OCI-LY7 (cell line): ENCODE results near the gene KRT40. TPM values are rescaled to one million over a fixed set of nuclear protein-coding genes. Genes with fewer than 3 reads are reported as not detected.

Experiments used
- BruUV-seq: library from RNA; stranded (reverse); fragments of 400-500 nt; replicated peaks from 2 replicates; lab custom pipeline; 2021; lab: Mats Ljungman, UMichigan
- CTCF ChIA-PET: fragments of 300-600 bp; sonication (Branson Sonifier 250); formaldehyde crosslinking; loops from one replicate; lab custom pipeline; 2022; ENCODE audit warnings: antibody characterized with exemption; ENCODE audit not compliant: unreplicated experiment; lab: Charles Lee
- POLR2A ChIA-PET: fragments of 300-600 bp; sonication (Branson Sonifier 250); formaldehyde crosslinking; loops from one replicate; lab custom pipeline; 2022; ENCODE audit warnings: antibody characterized with exemption; lab: Charles Lee
- DNase-seq: peaks from one replicate; pipeline ENCODE4 v3.0.0-alpha.2; 2015; ENCODE audit warnings: low spot score
- H2AFZ ChIP-seq: fragments of 200-600 bp; sonication (generic), shearing (Covaris generic); 2 replicates; pipeline ENCODE4 v1.6.1; 2014; ENCODE audit warnings: mild to moderate bottlenecking, antibody characterized with exemption, low read length, moderate library complexity
- H3K27ac ChIP-seq: fragments of 200-600 bp; sonication (generic); 2 replicates; pipeline ENCODE4 v1.5.1; 2014; ENCODE audit warnings: mixed run types, low read depth, mild to moderate bottlenecking, moderate library complexity, low read length, inconsistent platforms; ENCODE audit not compliant: poor library complexity, severe bottlenecking
- H3K36me3 ChIP-seq: fragments of 200-600 bp; sonication (generic); 2 replicates; pipeline ENCODE4 v1.6.1; 2014; ENCODE audit warnings: mild to moderate bottlenecking, antibody characterized with exemption, low read length, moderate library complexity, mixed read lengths; ENCODE audit not compliant: insufficient read depth
- H3K4me1 ChIP-seq: fragments of 200-600 bp; sonication (generic); 2 replicates; pipeline ENCODE4 v1.5.1; 2014; ENCODE audit warnings: mild to moderate bottlenecking, low read length; ENCODE audit not compliant: insufficient read depth, poor library complexity, severe bottlenecking
- H3K4me2 ChIP-seq: fragments of 200-600 bp; sonication (generic); 2 replicates; pipeline ENCODE4 v1.6.1; 2014; ENCODE audit warnings: mild to moderate bottlenecking, low read length
- H3K4me3 ChIP-seq: fragments of 200-600 bp; sonication (generic); 2 replicates; pipeline ENCODE4 v1.5.1; 2014; ENCODE audit warnings: mild to moderate bottlenecking, low read depth, low read length; ENCODE audit not compliant: poor library complexity, severe bottlenecking
- H3K79me2 ChIP-seq: fragments of 200-600 bp; sonication (generic); 2 replicates; pipeline ENCODE4 v1.6.1; 2016; ENCODE audit warnings: low read depth, mild to moderate bottlenecking, low read length, moderate library complexity, mixed read lengths; ENCODE audit not compliant: insufficient read depth
- H3K9me2 ChIP-seq: fragments of 200-600 bp; sonication (generic); 2 replicates; pipeline ENCODE4 v1.6.1; 2016; ENCODE audit warnings: mild to moderate bottlenecking, low read length, mixed read lengths; ENCODE audit not compliant: insufficient read depth
- H3K9me3 ChIP-seq: fragments of 200-600 bp; sonication (generic); 2 replicates; pipeline ENCODE4 v1.6.1; 2014; ENCODE audit warnings: mild to moderate bottlenecking, mixed run types, low read length, mixed read lengths
- H4K20me1 ChIP-seq: fragments of 200-600 bp; sonication (generic); 2 replicates; pipeline ENCODE4 v1.6.1; 2014; ENCODE audit warnings: mild to moderate bottlenecking, antibody characterized with exemption, low read length, moderate library complexity, mixed read lengths; ENCODE audit not compliant: insufficient read depth
- EZH2phosphoT487 ChIP-seq: fragments of 200-600 bp; sonication (generic); IDR thresholded peaks from 2 replicates; pipeline ENCODE4 v1.6.1; 2018; ENCODE audit warnings: low read depth, borderline replicate concordance, mild to moderate bottlenecking, mixed run types, antibody characterized with exemption, low read length, moderate library complexity, mixed read lengths
- intact Hi-C: fragments of 100-400 bp; cut with micrococcal nuclease; formaldehyde crosslinking; loops from one replicate; pipeline ENCODE4 v1.10.0; 2022; ENCODE audit not compliant: unreplicated experiment
- total RNA-seq, 2 experiments: library from RNA; depleted of rRNA in 1 of 2; stranded (reverse); fragments of >200 nt in 1 of 2; shearing (Covaris generic) in 1 of 2; gene quantifications; 2 replicates each; pipeline ENCODE4 v1.2.3, GENCODE V29; 2014 to 2022
- TF ChIP-seq, protein P1 (sequence below): fragments of 200-600 bp; sonication (generic); conservative IDR thresholded peaks from 2 replicates; pipeline ENCODE4 v1.5.1; 2014; ENCODE audit warnings: mild to moderate bottlenecking, antibody characterized with exemption, low read length, moderate library complexity, mixed read lengths

KRT40 gene
- total RNA-seq, 2 experiments from 2014 or later: not detected

DNA sequence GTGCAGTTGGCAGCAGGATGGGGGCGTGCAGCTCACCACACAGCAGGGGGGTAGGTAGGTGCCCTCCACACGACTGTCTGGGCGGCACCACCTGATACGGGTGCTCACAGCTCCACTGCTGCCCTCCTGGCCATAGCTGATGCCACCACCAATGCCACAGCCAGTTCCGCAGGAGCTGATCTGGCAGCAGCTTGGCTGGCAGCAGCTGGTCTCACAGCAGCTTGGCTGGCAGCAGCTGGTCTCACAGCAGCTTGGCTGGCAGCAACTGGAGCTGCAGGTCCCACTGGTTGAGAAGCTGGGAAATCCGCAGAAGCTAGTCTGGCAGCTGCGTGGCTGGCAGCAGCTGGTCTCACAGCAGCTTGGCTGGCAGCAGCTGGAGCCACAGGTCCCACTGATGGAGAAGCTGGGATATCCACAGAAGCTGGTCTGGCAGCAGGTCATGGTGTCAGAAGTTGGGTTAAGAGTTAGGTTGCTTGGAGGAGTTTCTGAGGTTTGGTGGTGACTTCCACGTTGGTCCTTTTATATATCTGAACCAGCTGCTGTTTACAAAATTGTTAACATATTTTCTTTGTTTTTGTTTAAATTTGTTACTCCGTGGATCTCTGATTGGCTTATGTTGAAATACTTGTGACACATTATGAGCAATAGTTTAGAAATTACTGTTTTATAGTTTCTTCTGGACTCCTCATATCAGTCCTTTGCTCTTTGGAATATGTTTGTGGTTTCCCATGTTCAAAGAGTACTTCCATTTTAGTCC lies 42.8 kb upstream of the KRT40 start, which contains the start of gene KRTAP1-5:
Gene KRTAP1-5, minus strand, starts transcription at position 494 of the 757 bp plus-strand sequence. Its CDS starts 53 bp downstream, at position 441.
- Histone ChIP-seq H3K9me2 (no peaks in the 10 kb centered on the region), H2AFZ (no peak within 1 kb of the TSS), H3K4me3 (no peak within 1 kb of the TSS), H3K27ac (no peak within 1 kb of the TSS), H3K4me1 (no peaks in the 10 kb centered on the region), H3K79me2 (no peaks in the 10 kb centered on the region), H4K20me1 (no peaks in the 10 kb centered on the region), H3K4me2 (no peak within 1 kb of the TSS), H3K9me3 (no peaks in the 10 kb centered on the region), H3K36me3 (no peaks in the 10 kb centered on the region)
- BruUV-seq: no TSS peak
- ChIA-PET POLR2A (no interaction called here), CTCF (no interaction called here)
- intact Hi-C loops: no loop called here
- DNase-seq: no peak
- TF ChIP-seq EZH2phosphoT487: no peak
- TF ChIP-seq, protein P1, sequence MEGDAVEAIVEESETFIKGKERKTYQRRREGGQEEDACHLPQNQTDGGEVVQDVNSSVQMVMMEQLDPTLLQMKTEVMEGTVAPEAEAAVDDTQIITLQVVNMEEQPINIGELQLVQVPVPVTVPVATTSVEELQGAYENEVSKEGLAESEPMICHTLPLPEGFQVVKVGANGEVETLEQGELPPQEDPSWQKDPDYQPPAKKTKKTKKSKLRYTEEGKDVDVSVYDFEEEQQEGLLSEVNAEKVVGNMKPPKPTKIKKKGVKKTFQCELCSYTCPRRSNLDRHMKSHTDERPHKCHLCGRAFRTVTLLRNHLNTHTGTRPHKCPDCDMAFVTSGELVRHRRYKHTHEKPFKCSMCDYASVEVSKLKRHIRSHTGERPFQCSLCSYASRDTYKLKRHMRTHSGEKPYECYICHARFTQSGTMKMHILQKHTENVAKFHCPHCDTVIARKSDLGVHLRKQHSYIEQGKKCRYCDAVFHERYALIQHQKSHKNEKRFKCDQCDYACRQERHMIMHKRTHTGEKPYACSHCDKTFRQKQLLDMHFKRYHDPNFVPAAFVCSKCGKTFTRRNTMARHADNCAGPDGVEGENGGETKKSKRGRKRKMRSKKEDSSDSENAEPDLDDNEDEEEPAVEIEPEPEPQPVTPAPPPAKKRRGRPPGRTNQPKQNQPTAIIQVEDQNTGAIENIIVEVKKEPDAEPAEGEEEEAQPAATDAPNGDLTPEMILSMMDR: no peak

DNA sequence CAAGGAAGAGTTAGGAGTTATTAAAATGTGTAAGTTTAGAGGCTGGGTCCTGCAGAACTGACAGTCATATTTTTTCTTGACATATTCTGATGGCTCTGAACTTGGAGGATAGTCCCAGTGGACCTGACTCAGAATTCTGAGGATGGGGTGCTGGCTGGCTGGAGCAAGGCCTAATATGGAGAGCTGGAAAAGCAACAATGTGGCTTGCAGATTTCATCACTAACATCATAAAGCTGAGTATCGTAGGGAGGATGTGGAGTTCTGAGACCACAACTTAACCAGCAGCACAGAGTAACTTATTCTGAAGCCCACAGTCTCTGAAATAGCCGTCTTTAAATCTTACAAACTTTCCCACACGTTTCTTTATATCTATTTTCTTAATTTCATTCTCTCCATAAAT lies 40.6 kb upstream of the KRT40 start:
- no peak overlapping the region for H3K4me2 ChIP-seq
- no peaks in the 10 kb centered on the region for H3K9me2 ChIP-seq
- no peak overlapping the region for H3K4me3 ChIP-seq
- no TSS peak for BruUV-seq
- DNase-seq: no peak
- no peak overlapping the region for H2AFZ ChIP-seq
- no peaks in the 10 kb centered on the region for H3K79me2 ChIP-seq
- no peaks in the 10 kb centered on the region for H3K36me3 ChIP-seq
- H4K20me1 ChIP-seq: no peaks in the 10 kb centered on the region
- TF ChIP-seq, protein P1: no peak
- no peak for TF ChIP-seq EZH2phosphoT487
- H3K9me3 ChIP-seq: no peaks in the 10 kb centered on the region
- POLR2A ChIA-PET: interaction anchor here (0.7 kb wide), 1 partner anchor 19 kb away, joined by 3 read pairs; no protein-coding TSS in a partner anchor
- intact Hi-C loops: no loop called here
- H3K4me1 ChIP-seq: no peaks in the 10 kb centered on the region
- H3K27ac ChIP-seq: no peak overlapping the region
- CTCF ChIA-PET: no interaction called here

DNA sequence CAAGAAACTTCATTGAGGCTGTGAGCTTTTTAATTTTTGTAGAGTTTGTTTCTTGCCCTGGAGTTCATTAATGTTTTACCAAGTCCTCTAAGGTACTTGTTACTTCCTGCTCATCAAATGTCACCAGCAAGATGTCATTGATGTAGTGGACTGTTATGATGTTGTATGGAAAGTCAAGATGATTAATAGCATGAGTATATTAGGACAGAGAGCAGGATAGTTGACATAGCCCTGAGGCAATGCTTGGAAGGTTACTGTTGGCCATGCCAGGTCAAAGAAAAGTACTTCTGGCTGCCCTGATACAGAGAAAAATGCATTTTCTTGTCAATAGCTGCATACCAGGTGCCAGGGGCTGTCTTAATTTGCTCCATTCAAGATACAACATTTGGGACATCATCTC lies 36.2 kb upstream of the KRT40 start:
- Histone ChIP-seq H3K4me1 (no peaks in the 10 kb centered on the region), H3K9me3 (no peaks in the 10 kb centered on the region), H3K27ac (no peak overlapping the region), H3K36me3 (no peaks in the 10 kb centered on the region), H4K20me1 (no peaks in the 10 kb centered on the region), H3K4me3 (no peak overlapping the region), H3K9me2 (no peaks in the 10 kb centered on the region), H3K79me2 (no peaks in the 10 kb centered on the region), H2AFZ (no peak overlapping the region), H3K4me2 (no peak overlapping the region)
- BruUV-seq: no TSS peak
- intact Hi-C loops: no loop called here
- TF ChIP-seq, protein P1: no peak
- TF ChIP-seq EZH2phosphoT487: no peak
- DNase-seq: no peak
- CTCF ChIA-PET: no interaction called here
- POLR2A ChIA-PET: interaction anchor here (0.7 kb wide), 1 partner anchor 70 kb away, joined by 3 read pairs; no protein-coding TSS in a partner anchor
